Uterus (tissue), 2 donors: ENCODE results near the gene COPZ1.
A peak's percentile ranks its signal among the peaks of the same experiment; 100 is the strongest.

ENCODE experiments used
- CTCF ChIP-seq, 4 experiments: fragments of 200-600 bp in 2 of 4; fragments of 450-650 bp in 2 of 4; sonication (generic) in 2 of 4; IDR thresholded peaks; one replicate each; pipeline ENCODE4 v1.5.1; 2016 to 2019; ENCODE audit warnings: antibody characterized with exemption in 4 of 4, mild to moderate bottlenecking in 2 of 4, moderate library complexity in 1 of 4
- POLR2A ChIP-seq, 2 donors: fragments of 450-650 bp; IDR thresholded peaks; one replicate each; pipeline ENCODE4 v1.6.1; 2016; ENCODE audit warnings: antibody characterized with exemption in 2 of 2, mild to moderate bottlenecking in 1 of 2, moderate library complexity in 1 of 2

- peak in 1 of 4 experiments; percentile 8 for TF ChIP-seq CTCF (IDR thresholded peaks at IDR 0.05)
- no peak for TF ChIP-seq POLR2A (IDR thresholded peaks at IDR 0.05)
Measured at GRCh38 chr12:54279227-54279631, 45.7 kb upstream of the COPZ1 start.
